Cardiac muscle cell (in vitro differentiated cells and primary cell): ENCODE measurements around the gene TREML1. TPM values are rescaled to one million over a fixed set of nuclear protein-coding genes. Genes with fewer than 3 reads are reported as not detected.

Experiments
- DNase-seq, 2 donors: peaks; one replicate each; pipeline versions ENCODE4 v3.0.0 to v3.0.0-alpha.2; 2010 to 2017; ENCODE audit warnings: low read depth in 1 of 2, low spot score in 1 of 2
- H3K27ac ChIP-seq: fragments of 200-600 bp; sonication (generic); 2 replicates; pipeline ENCODE4 v1.5.1; 2016
- H3K27me3 ChIP-seq: fragments of 200-600 bp; sonication (generic); 2 replicates; pipeline ENCODE4 v1.6.0; 2016; ENCODE audit warnings: control low read depth
- H3K36me3 ChIP-seq: fragments of 200-600 bp; sonication (generic); 2 replicates; pipeline ENCODE4 v1.5.1; 2016; ENCODE audit warnings: control low read depth
- H3K4me1 ChIP-seq: fragments of 200-600 bp; sonication (generic); 2 replicates; pipeline ENCODE4 v1.8.1; 2017; ENCODE audit warnings: low read depth, mild to moderate bottlenecking, mixed run types
- H3K4me3 ChIP-seq: fragments of 200-600 bp; sonication (generic); 2 replicates; pipeline ENCODE4 v1.5.1; 2016; ENCODE audit warnings: mild to moderate bottlenecking
- H3K9me3 ChIP-seq: fragments of 200-600 bp; sonication (generic); 2 replicates; pipeline ENCODE4 v1.5.1; 2017; ENCODE audit warnings: low read depth, mild to moderate bottlenecking, control low read depth
- CTCF ChIP-seq: IDR thresholded peaks from 2 replicates; pipeline ENCODE4 v1.5.1; 2012; ENCODE audit warnings: low read depth, mild to moderate bottlenecking, low read length
- polyA plus RNA-seq: library from polyadenylated mRNA; unstranded; fragments of >200 nt; fragmentation: Nextera tagmentation; extraction: Ambion mirVana; gene quantifications from 2 replicates; pipeline ENCODE4 v1.2.1, GENCODE V29; 2016
- total RNA-seq: library from RNA; depleted of rRNA; stranded (reverse); fragments of >200 nt; gene quantifications from 2 replicates; pipeline ENCODE4 v1.2.3, GENCODE V29; 2016

TREML1 gene
- total and polyA plus RNA-seq, 2 experiments from 2014 or later, result not detected

- no peaks in the 10 kb centered on the region for H3K27me3 ChIP-seq
- no peaks in the 10 kb centered on the region for H3K9me3 ChIP-seq
- no peak for TF ChIP-seq CTCF
- no peak overlapping the region for H3K27ac ChIP-seq
- H3K4me1 ChIP-seq, result no peaks in the 10 kb centered on the region
- H3K36me3 ChIP-seq, result no peaks in the 10 kb centered on the region
- no peak overlapping the region for H3K4me3 ChIP-seq
- peak; percentile 24 to 79 for DNase-seq
These were observed 13.2 kb upstream of the TREML1 start for GRCh38 chr6:41167173-41167963.

GRCh38 chr6:41164551-41165120 lies 10.5 kb upstream of the TREML1 start:
- no peak for TF ChIP-seq CTCF
- H3K36me3 ChIP-seq, result no peaks in the 10 kb centered on the region
- no peaks in the 10 kb centered on the region for H3K4me1 ChIP-seq
- no peak overlapping the region for H3K4me3 ChIP-seq
- H3K9me3 ChIP-seq, result no peaks in the 10 kb centered on the region
- H3K27me3 ChIP-seq, result no peaks in the 10 kb centered on the region
- no peak for DNase-seq
- H3K27ac ChIP-seq, result no peak overlapping the region

DNA sequence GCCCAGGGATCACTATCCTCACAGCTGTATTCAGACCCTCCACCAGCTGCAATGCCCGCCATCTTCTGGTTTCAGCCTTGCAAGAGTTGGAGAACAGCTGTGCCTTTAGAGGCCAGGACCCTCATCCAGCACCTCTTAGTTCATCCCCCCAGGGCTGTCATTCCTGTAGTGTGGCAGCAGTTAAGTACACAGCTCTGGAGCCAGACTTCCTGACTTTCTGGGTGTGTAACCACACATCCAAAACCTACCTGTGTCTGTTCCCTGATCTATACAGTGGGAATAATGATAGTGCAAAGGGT lies 9.2 kb upstream of the TREML1 start:
- Histone ChIP-seq H3K27me3 (no peaks in the 10 kb centered on the region), H3K9me3 (no peaks in the 10 kb centered on the region), H3K27ac (no peak overlapping the region), H3K4me3 (no peak overlapping the region), H3K36me3 (no peaks in the 10 kb centered on the region), H3K4me1 (no peaks in the 10 kb centered on the region)
- DNase-seq, result no peak
- no peak for TF ChIP-seq CTCF

GRCh38 chr6:41162687-41163418 lies 8.7 kb upstream of the TREML1 start, which contains the start of gene TREM2:
Gene TREM2, minus strand, starts transcription at chr6:41163116. Its CDS starts 34 bp downstream, at chr6:41163082.
- H3K4me3 ChIP-seq, result no peak within 1 kb of the TSS
- H3K36me3 ChIP-seq, result no peaks in the 10 kb centered on the region
- no peak within 1 kb of the TSS for H3K27ac ChIP-seq
- H3K9me3 ChIP-seq, result no peaks in the 10 kb centered on the region
- no peaks in the 10 kb centered on the region for H3K27me3 ChIP-seq
- peak in 1 of 2 donors; percentile 9 for DNase-seq
- no peaks in the 10 kb centered on the region for H3K4me1 ChIP-seq
- no peak for TF ChIP-seq CTCF

DNA sequence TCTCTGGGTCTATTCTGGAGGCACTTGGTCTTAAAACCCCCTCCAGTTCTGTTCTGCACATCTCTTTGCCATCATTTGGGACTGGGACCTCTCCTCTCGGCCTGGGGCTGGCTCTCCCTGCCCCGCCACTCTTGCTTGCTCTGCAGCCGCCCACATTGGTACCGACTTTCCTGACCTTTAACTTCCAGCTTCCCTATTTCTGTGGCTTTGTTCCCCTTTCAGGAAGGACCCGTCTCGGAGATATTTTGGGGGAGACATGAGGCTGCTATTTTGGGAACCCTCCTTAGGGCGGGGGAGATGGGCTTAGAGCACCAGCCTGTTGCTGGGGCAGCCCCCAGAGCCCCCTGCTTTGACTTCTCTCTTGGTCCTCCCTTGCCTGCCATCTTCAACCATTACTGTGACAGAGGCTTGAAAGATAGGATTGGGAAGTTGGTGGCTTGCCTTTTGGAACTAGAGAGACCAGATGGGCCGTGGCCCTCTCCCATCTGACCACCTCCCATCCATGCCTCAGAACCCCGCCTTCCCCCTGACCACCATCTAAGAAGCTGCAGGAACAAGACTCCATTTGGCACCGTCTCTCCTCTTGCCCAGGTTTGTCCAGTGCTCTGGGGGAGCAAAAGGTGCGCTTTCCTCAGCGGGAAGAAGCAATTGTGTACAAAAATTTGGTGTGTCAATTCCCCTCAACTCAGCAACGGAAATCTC lies 7.9 kb upstream of the TREML1 start:
- no peak for DNase-seq
- Histone ChIP-seq H3K4me3 (no peak overlapping the region), H3K27me3 (no peaks in the 10 kb centered on the region), H3K9me3 (no peaks in the 10 kb centered on the region), H3K27ac (no peak overlapping the region), H3K36me3 (no peaks in the 10 kb centered on the region), H3K4me1 (no peaks in the 10 kb centered on the region)
- TF ChIP-seq CTCF, result no peak
